HEK293T (cell line): ENCODE results near the gene ASGR1.

Experiments
- BHLHE40 ChIP-seq: fragments of 450-650 bp; IDR thresholded peaks from 2 replicates; pipeline ENCODE4 v1.6.1; 2016; ENCODE audit warnings: mild to moderate bottlenecking, moderate library complexity, borderline replicate concordance
- FOXA1 ChIP-seq: fragments of 450-650 bp; IDR thresholded peaks from 2 replicates; pipeline ENCODE4 v1.6.1; 2016; ENCODE audit warnings: mild to moderate bottlenecking
- FOXM1 ChIP-seq: fragments of 450-650 bp; IDR thresholded peaks from 2 replicates; pipeline ENCODE4 v1.6.1; 2017; ENCODE audit warnings: mild to moderate bottlenecking, borderline replicate concordance
- L3MBTL2 ChIP-seq: fragments of 450-650 bp; conservative IDR thresholded peaks from 2 replicates; pipeline ENCODE4 v1.6.1; 2016; ENCODE audit warnings: mild to moderate bottlenecking
- LEF1 ChIP-seq: fragments of 450-650 bp; IDR thresholded peaks from 2 replicates; pipeline ENCODE4 v1.6.1; 2017; ENCODE audit warnings: mild to moderate bottlenecking, borderline replicate concordance
- SP1 ChIP-seq: fragments of 450-650 bp; IDR thresholded peaks from 2 replicates; pipeline ENCODE4 v1.6.1; 2017
- TARDBP ChIP-seq: fragments of 450-650 bp; IDR thresholded peaks from 2 replicates; pipeline ENCODE4 v1.6.1; 2016
- TF ChIP-seq, protein P1 (sequence below): fragments of 450-650 bp; IDR thresholded peaks from 2 replicates; pipeline ENCODE4 v1.6.1; 2016

DNA sequence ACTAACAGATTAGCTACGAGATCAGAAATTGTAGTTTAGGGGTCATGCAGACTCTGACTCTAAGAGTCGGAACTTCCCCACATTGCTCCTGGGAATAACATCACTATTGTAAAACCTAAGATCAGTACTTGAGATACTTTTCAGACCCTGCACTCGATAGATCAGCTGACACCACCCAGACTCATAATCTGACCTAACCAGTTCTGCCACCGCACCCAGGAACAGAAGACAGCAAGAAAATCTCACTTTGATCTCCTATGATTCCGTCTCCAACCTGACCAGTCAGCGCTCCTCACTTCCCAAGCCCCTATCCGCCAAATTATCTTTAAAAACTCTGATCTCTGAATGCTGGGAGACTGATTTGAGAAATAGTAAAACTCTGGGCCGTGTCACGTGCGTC is 37.3 kb downstream of the ASGR1 start:
- TF ChIP-seq, protein P1, sequence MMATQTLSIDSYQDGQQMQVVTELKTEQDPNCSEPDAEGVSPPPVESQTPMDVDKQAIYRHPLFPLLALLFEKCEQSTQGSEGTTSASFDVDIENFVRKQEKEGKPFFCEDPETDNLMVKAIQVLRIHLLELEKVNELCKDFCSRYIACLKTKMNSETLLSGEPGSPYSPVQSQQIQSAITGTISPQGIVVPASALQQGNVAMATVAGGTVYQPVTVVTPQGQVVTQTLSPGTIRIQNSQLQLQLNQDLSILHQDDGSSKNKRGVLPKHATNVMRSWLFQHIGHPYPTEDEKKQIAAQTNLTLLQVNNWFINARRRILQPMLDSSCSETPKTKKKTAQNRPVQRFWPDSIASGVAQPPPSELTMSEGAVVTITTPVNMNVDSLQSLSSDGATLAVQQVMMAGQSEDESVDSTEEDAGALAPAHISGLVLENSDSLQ, result no peak
- TF ChIP-seq L3MBTL2, result no peak
- TF ChIP-seq TARDBP, result no peak
- no peak for TF ChIP-seq BHLHE40
- no peak for TF ChIP-seq FOXM1
- TF ChIP-seq LEF1, result no peak
- no peak for TF ChIP-seq SP1
- no peak for TF ChIP-seq FOXA1
